HG03460 (cell line): Measurements from ENCODE around the gene TCF12.

Experiments used
- ATAC-seq: cut with Tn5 transposase; IDR thresholded peaks from one replicate; pipeline ENCODE4 v1.9.1; 2021; ENCODE audit not compliant: unreplicated experiment

The TCF12 gene

DNA sequence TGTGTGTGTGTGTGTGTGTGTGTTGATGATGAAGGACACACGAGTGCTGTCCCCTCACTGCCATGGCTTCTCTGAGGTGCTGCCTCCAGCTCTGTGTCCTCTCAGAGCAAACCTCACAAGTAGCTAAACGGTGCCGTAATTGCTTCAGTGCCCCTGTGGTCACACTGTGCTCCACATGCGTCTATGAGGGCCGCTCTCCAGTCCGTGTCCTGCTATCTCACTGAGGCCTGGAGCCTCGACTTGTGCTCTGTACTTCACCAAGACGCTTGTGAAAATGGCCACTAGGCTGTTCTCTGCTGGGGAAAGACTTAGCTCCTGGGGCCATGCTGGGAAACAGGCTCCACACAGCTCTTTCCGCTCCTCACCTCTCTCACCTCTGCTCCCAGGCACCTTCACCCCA, 392.4 kb downstream of the TCF12 start:
- no peak for ATAC-seq

GRCh38 chr15:57312006-57312317, 393.5 kb downstream of the TCF12 start:
- ATAC-seq: no peak

DNA sequence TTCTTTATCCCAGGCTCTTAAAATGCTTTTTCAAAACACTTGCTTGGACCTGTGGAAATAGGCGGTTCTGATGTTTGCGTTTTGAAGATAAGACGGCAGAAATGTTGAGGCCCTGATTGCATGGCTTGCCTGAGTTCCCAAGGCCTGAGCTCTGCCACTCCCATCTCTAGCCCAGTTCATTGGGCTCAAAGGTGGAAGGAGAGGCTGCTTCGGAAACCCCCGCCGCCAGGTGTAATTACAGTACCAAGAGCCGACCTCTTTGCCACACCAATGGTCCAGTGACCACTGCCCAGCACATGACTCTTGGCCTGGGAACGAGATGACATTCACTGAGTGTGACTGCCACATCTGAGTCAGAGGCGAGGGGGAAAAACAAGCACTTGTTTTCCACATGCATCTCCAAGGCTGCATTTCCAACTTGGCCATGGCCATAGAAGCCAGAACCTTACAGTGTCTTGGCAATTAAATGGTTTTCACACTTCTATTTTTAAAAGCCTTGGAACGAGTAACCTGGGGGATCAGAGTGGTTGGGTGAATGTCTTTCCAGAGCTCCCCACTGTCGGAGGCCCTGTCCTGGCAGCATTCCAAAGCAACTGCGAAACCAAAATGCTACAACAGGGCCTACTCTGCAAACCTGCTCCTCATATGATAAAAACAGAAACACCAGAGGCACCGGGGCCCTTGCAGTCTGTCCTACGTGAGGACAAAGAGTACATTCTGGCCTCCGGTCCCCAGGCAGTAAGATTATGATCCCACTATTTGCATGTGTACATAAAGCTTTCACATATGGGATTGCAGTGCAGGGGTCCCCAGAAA, 394.1 kb downstream of the TCF12 start:
- ATAC-seq: no peak

DNA sequence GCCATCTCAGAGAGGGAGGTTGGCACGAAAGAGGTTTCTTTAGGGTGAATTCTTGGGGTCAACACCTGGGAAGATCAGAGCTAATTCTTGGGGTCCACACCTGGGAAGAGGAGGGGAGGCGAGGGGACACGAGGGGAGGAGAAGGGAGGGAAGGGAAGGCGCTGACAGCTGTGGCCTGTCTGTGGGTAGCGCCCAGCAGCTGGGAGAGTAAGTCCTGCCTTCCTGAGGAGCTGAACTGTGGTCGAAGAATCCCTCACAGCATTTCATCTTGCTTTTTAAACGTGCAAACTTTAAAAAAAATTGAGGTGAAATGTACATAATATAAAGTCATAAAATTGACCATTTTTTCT, 394.7 kb downstream of the TCF12 start:
- ATAC-seq: no peak

- no peak for ATAC-seq
These were observed 395.8 kb downstream of the TCF12 start for GRCh38 chr15:57314221-57314620.

DNA sequence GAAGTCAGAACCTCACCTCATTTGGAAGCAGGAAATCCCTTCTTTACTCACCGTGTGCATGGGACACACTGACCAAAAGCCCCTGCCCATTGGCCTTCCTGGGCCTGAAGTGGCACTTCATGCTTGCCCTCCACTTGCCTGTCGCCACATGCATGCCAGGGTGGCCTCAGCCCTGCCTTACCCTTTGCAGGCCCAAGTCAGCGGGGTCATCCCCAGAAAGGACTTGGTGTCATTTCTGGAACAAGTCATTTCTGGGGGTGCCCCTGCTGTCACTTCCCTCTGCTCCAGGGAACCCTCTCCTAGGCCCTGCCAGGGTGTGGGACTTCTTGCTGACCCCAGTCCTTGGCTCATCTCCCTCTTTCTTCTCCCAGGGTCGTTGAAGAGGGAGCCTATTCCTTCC, 398.0 kb downstream of the TCF12 start:
- no peak for ATAC-seq

DNA sequence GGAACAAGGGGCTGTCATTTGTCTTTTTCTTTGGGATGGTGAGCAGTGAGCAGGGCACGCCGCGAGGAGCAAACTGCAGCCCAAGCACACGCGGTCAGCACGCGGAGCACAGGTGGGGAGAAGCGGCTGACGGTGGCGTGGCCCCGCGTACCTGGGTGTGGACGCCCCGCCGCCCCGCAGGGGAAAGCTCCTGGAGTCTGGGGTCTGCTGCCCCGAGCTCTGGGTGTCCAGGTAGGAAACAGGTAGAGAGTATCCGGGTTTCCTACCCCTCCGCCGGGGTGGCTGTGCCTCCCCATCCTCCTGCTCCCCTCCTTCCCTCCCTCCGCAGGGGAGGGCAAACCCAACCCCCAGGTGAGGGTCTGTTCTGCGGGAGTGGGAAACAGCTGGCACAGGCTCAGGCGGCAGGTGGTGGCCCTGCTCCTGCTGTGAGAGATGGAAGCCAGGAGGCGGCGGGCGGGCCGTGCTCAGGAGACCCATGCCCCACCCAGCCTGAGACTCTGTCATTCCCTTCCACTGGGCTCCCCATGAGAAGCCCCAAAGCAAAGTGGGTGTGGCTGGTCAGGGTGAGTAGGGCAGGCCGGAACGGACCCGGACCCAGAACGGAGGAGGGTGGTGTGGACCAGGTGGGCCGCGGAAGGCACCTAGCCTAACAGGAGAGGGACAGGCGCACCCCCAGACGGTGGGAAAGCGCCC, 400.9 kb downstream of the TCF12 start:
- no peak for ATAC-seq

DNA sequence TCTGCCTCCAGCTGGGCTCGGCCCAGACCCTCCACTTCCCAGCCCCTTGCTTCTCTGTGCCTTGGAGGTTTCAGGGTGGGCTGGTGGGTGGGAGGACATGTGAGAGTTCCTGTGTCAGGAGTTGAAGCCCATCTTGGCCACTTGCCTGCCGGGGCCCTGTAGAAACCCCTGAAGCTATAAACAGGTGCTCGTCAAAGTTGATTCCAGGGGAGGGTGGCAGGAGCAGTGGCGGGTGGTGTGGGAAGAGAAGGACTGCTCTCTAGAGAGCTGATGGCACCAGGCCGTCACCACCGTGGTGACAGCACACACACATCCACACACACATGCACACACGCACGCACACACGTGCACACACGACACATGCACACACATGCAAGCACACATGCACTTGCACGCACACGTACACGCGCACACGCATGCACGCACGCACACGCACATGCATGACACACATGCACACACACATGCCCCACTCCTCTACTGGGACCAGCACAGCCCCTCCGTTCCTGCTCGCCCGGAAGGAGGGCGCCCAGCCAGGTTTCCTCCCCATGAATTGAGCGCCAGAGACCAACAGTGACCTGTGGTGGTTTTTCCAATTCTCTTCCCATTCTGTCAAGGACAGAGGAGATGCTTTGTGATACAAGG, 401.6 kb downstream of the TCF12 start:
- ATAC-seq: no peak

DNA sequence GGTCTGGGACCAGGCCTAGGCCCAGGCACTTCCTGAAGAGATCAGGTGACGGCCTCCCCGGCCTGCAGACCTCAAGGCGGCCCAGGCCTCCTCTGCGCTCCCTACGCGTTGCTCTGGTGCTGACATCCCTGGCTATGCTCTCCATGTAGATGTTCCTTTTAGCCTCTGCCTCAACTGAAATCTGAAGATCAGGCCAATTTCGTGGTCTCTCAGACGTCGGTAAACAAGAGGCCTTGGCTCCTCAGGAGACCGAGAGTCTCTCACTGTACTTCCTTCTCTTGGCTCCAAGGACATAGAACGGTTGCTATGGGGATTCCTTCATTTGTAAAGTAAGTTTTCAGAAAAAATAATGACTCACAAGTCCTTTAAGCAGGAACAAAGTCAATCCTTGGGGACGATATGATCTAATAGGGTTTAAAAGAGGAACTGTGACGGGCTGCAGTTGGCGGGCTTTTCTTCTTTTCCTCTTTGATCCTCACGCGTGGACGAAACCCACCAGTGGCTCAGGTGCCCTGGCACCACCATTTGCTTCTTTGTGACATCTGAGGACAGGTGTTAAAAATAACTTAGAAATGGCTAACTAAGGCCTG, 402.3 kb downstream of the TCF12 start:
- no peak for ATAC-seq

DNA sequence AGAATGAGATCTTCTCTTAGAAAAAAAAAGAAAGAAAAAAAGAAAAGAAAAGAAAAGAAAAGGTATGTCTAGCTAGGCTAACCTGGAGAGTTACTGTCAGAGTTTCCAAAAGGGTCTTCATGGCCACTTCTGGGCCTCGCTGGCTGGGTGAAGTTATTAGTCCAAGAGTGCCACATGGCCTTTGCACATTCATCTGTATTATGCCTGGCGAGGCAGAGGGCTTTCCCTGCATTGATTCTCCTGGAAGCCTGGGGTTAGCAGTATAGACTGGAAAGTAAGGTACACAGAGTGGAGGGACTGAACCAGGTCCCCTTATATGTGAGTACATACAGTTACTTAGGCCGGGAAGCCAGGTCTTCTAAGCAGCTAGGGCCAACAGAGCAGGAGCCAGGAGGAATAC, 403.0 kb downstream of the TCF12 start:
- ATAC-seq: no peak

GRCh38 chr15:57321973-57322601, 403.6 kb downstream of the TCF12 start:
- no peak for ATAC-seq

- ATAC-seq: no peak
These were observed 404.3 kb downstream of the TCF12 start for GRCh38 chr15:57322602-57323250.

- ATAC-seq: no peak
These were observed 404.9 kb downstream of the TCF12 start for GRCh38 chr15:57323299-57323805.

GRCh38 chr15:57323806-57324589, 405.6 kb downstream of the TCF12 start:
- ATAC-seq: no peak

- ATAC-seq: no peak
These were observed 406.1 kb downstream of the TCF12 start for GRCh38 chr15:57324590-57324890.

DNA sequence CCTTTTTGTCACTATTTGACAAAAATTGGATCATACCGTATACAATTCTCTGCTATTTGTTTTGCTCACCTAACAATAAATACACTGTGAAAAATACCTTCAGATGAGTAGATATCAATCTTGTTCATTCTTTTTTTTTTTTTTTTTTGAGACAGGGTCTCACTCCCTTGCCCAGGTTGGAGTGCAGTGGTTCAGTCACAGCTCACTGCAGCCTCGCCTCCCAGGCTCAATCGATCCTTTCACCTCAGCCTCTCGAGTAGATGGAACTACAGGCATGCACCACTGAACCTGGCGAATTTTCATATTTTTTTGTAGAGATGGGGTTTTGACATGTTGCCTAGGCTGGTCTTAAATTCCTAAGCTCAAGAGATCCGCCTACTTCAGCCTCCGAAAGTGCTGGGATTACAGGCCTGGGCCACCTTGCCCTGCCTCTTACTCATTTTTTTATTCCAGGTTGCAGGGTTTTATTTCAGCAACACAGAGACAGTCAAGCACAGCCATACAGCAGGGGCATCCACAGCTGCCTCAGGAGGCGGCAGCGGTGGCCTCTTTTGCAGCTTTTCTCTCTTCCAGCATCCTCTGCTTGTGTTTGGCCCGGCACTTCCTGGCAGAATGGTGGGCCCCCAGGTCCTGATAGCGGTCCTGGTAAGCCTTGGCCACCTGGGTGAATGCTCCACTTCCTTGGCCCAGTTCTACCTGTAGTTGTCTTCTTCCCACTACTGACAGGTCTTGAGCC, 406.7 kb downstream of the TCF12 start:
- ATAC-seq: no peak

DNA sequence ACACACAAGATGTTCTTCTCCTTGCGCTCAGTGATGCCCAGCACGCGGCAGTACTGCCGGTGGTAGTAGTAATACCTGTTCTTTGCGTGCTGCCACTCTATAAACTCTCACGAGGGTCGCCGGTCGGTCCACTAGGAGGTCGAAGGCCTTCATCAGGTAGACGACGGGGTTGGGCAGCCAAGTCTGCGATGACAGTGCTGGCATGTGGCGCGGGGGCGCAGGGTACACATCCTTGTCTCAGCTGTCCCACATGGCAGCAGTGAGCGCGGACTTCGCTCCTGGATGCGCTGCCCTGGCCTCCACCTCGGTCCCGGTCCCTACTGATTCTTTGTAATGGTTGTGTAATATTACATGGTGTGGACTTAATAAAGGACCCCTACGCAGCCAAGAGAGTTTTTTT, 407.8 kb downstream of the TCF12 start:
- no peak for ATAC-seq

DNA sequence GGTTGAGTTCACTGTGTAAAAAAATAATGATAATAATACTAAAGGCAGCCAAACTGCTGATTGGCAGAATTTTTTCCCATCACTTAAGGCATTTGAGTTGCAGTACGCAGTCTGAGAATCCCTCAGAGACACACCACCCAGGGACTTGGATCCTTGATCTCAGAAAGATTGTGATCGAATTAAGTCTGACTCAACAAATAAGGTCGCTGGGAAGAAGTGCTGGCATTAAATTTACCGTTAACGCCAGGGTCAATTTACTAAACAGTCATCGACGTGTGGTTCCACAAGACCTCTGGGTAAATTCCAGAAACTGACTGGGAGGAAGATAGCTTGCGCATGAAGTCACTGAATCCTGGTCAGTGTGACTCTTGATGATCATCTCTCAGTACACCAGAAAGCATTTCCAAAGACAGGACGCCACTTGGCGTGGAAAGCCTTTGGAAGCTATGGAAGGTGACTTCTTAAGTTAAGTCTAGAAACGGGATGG, 409.6 kb downstream of the TCF12 start:
- ATAC-seq: no peak

DNA sequence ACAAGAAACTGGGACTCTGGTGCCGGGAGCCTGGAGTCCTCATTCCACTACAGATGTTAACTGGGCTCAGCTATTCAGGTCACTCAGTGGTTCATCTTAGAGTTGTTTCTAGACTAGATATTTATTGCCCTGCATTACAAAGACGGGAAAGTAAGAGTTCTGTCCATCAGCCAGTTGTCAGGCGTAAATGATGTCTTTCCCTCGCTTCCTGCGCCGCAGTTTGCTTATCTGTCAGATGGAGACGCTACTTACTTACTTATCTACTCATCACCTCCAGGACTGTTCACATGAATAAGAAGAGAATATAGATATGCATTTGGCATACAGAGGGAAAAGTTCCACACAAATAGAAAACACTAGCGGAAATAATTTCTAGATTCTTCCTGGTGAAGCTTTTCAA, 410.0 kb downstream of the TCF12 start:
- no peak for ATAC-seq
